GM19035 (cell line): ENCODE results near the gene SEMA4B.

Source experiments
- ATAC-seq: cut with Tn5 transposase; IDR thresholded peaks from one replicate; pipeline ENCODE4 v1.9.1; 2021; ENCODE audit not compliant: unreplicated experiment

The SEMA4B gene

DNA sequence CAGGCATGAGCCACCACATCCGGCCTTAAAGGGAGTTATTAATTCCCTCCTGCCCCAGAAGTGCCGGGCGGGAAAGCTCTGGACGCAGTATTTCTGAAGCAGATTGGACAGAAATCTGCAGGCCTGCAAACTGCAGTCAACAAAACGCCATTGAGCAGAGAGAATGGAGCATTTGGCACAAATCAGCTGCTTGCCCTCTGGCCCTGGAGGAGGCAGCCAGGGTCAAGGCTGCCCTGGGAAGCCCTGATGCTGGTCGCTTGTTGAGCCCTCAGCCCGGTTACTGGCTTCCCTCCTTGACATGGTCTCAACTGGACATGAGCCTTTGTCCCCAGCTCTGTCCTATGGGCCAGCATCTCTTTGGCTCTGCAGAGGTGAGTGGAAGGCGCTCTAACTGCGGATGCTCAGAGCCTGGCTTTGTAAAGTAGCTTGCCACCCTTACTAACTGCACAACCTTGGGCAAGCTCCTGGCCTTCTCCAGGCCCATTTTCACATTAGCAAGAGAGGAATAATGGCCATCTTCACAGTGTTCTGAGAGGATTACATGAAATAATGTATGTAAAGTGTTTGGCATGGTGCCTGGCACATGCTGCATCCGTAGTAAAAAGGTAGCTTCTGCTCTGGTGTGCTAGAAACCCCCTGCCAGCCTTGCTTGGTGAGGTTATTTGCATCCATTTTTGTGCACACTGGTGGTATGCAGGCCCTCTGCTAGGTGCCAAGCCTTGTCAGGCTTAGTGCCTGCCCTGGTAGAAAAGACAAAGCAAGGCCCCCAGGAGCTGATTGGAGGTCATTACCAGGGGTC is 4.1 kb downstream of the SEMA4B start:
- ATAC-seq: no peak

DNA sequence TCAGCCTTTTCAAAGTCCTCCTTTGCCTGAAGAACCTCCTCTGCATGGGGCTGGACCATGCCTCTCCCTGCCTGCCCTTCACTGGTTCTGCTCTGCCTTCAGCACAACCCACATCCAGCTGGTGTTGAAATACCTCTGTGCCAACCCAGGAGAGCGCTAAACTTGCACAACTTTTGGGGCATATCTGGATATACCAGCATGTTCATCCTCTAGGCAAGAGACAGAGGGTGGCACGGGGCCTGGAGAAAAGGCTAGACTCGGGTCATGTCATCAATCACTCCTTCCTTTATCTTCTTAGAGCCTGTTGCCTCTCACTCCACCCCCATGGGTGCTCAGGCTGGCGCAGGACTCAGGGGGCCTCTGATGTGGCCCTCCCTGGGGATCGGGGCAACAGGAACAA is 4.8 kb downstream of the SEMA4B start:
- ATAC-seq: no peak

DNA sequence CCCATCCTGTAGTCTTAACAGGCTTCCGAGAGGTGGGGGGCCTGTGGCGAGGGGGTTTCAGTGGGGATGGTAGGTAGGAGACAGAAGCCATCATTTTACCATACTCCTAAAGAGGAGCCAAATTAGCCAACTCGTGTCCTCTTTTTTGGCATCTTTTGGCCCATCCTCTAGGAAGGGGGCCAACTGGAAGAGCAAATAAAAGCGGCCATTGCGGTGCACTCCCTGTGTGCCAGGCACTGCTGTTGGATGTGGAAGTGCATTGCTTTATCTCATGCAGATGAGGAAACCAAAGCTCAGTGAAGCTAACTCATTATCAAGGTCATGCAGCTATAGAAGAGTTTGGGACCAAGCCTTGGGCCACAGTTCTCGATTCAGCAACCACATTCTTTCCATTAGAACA is 6.1 kb downstream of the SEMA4B start:
- no peak for ATAC-seq

DNA sequence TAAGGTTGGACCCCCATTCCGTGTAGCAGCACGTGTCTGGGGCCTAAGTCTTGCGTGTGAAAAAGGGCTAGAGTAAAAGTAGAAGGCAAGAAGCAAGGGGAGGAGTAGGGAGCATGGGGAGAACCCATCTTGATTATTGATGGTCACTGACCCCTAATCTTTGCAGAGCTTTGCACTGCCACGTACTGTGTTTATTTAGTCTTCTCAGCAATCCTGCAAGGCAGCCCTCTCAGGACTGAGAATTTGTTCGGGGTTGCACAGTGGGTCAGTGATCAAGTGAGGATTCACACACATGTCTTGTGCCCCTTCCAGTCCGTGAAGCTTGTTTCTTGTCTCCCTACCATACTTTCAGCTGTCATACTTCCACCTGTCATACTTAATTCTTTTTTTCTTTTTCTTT is 7.2 kb downstream of the SEMA4B start:
- no peak for ATAC-seq

DNA sequence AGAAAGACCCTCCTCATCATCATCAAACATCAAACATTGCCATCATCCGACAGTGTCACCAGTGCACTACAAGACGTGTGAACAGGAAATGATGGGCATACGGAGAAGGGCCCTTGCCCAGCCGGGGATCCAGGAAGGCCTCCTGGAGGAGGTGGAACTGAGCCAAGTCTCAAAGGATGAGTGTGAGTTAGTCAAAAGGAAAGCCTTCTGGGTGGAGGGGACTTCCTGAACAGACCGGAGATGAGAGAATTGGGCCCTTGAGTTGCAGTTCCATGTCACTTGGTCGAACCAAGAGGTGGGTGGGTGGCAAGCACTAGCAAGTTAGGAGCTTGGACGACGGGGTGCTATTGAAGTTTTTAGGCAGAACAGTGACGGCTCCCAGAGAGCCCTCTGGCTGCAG is 8.5 kb downstream of the SEMA4B start:
- ATAC-seq: peak; percentile 40

DNA sequence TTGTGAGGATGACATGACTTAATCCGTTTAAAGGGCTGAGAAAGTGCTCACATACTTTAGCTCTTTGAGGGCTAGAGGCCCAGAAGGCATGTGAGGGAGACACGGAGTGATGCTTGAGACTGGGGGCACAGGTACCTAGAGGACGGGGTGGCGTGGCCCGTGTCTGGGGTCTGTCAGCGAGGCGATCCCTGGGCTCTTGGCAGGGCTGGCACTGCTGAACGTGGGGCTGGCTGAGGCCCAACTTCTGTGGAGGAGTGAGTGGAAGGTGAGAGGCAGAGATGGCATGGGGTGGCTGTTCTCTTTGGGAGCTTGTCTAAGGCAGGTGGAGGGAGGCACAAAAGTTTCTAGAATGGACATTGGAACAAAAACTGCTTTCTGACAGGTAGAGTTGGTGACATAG is 9.5 kb downstream of the SEMA4B start:
- ATAC-seq: no peak

DNA sequence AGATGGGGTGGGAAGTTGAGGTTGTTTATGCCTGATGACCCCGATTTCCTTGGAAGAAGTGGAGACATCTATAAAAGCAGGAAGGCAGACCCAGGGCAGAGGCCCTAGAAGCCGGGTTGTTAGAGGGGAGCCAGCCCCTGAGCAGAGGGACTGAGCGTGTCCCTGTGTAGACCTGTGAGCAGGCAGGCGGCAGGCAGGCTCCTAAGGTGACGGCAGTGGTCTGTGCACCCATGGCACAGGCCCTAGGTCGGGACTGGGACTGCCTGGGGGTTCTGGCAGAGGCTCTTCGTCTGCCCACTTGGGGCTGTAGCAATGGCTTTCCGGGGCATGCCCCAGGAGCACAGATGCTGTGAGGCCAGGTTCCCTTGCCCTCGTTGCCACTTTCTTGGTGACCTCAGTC is 9.9 kb downstream of the SEMA4B start:
- ATAC-seq: no peak

DNA sequence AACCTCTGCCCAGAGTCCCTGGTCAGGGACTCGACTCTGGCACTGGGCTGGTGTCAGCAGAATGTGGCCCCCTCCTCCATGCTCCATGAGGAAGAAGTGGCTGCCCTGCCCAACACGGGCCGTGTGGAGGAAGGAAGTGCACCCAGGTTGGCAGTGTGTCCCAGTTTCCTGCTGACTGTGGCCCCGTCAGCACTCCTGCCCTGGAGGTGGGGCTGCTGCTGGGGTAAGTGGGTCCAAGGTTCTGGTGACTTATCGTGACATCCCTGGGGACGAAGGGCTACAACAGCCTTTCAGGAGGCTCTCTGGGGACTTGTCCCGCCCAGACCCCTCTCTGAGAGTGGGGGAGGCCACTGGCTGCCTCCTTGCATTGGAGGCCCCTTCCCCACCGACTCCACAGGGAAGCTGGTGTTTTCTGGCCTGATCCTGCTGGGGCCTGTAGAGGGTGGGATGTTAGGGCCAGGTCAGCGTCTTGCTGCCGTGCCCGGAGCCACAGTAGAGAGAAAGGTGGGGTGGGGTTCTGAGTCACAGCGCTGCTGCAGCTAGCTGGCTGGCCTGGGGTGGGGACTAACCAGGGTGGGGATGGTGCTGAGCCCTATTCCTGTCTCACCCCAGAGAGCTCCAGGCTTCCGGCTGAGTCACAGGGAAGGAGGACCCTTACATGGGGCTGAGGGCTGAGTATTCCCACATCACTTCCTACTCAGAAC is 10.5 kb downstream of the SEMA4B start:
- no peak for ATAC-seq

DNA sequence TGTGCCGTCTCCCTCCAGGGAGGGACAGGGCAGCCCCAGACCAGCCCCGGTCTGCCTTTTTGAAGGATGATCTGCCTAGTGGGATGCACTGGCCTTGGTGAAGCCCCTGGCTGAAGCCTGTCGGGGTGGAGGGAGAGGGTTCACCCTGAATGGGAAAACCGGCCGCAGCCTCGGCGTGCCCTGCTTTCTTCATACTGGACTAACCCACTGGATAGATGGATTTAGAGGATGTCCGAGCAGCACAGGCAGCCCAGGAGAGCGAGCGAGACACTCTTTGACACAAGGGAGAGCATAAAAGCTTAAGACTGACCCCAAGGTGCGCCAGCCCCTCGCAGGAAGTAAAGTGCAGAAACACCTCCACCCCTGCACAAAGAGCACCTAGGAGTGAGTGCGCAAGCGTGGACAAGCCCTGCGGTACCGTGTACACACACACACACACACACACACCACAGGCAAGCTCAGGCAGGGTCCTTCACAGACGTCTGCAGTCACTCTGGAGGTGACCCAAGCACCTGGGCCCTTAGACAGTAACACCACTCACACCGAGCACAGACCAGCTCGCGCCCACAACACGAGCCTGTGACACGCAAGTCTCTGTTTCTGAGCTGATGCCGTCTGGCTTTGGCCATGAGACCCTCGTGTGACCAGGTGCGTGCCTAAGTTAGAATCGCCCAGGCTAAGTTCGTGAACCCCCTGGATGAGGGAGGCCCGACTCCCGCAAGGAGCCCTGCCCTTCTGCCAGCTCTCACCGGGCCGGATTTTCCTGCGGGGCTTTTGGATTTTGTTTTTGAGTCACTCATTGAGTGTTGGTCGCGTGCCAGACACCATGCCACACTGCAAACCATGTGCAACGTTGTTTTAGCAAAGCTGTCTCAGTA is 11.3 kb downstream of the SEMA4B start:
- no peak for ATAC-seq

DNA sequence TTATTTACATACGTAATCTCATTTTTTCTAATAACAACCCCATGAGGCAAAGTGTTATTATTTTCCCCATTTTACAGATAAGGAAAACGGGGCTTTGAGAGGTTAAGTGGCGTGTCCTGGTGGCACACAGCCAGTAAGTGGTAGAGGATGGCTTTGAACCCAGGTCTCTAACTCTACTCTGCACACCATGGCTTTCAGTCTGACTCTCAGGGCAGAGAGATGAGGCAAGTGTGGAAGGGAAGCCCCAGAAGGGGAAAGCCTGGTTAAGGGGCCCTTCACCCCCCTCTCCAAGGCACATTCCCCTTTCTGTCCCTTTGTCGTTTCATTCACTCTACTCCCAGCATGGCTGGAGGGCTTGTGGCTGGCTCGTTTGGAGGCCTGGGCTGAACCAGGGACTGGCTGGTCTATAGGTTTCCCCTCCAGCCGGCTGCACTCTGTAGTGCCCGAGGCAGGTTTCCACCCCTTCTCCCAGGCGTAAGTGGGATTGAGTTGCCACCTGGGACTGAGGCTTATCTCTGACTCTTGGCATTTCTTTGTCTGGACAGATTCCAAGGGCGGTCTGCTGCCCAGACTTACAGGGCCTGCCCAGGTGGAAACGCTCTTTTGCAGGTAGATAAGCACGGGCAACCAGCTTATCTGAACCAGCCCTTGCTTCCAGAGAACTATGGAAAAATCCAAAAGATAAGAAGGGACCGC is 12.1 kb downstream of the SEMA4B start:
- no peak for ATAC-seq

DNA sequence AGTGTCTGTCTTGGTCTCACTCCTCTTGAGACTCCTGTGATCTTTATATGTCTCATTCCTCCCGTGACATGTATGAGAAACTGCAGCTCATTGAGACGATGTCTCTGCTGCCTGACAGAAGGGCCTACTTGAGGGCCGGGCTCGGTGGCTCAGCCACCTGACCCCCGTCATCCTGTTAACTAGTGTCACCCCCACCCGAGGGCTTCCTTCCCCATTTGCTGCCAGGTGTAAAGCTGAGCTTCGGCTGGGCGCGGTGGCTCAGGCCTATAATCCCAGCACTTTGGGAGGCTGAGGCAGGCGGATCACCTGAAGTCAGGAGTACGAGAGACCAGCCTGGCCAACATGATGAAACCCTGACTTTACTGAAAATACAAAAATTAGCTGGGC is 12.7 kb downstream of the SEMA4B start:
- ATAC-seq: no peak

DNA sequence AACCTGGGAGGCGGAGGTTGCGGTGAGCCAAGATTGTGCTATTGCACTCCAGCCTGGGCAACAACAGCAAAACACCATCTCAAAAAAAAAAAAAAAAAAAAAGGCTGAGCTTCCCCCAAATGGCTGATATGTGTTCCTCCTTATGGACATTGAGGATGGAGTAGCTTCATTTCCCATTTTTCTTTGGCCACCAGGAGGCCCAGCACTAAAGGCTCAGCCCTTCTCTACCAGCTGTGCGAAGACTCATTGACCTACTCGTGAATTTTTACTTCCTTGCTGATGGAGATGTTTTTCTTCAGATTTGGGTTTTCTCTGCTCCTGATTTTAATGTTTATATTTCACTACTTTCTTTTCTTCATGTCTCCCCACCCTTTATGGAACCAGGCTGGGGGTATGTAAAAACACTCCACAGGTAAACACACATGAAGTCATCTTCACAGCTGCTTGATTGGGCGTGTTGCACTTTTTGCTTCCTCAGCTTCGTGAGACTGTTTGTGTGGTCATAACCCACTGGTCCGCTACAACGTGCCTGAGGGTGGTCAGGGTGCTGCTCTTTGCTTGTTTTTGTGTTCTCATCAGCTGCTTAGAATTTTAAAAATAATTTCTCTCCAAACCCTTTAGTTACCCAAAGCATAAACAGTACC is 13.5 kb downstream of the SEMA4B start:
- no peak for ATAC-seq

DNA sequence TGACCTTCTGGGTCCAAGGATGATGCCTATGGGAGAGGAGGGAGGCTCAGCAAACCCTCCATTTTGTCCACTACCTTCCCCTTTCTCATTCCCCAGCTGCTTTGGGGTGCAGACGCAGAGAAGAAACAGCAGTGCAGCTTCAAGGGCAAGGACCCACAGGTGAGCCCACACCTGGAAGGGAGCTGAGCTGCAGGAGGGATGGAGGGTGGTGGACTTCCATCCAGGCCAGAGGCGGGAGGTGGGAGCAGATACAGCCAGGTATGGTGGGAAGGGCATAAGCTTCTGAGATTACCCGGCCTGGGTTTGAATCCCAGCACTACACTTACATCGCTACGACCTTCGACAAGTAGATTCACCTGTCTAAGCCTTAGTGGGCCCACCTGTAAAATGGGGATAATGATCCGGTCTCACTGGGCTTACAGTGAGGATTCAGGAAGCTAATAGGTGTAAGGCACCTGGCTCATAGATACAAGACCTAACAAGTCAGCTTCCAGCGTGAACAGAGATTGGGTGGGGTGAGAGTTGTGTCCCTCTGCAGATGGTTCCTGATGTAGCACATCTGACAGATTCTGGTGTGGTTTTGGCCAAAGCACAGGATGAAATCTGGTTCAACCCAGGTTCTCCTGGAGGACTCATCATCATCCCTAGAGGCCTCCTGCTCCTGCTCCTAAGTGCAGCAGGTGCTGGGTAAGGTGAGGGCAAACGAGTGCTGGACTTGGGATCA is 16.7 kb downstream of the SEMA4B start:
- no peak for ATAC-seq

DNA sequence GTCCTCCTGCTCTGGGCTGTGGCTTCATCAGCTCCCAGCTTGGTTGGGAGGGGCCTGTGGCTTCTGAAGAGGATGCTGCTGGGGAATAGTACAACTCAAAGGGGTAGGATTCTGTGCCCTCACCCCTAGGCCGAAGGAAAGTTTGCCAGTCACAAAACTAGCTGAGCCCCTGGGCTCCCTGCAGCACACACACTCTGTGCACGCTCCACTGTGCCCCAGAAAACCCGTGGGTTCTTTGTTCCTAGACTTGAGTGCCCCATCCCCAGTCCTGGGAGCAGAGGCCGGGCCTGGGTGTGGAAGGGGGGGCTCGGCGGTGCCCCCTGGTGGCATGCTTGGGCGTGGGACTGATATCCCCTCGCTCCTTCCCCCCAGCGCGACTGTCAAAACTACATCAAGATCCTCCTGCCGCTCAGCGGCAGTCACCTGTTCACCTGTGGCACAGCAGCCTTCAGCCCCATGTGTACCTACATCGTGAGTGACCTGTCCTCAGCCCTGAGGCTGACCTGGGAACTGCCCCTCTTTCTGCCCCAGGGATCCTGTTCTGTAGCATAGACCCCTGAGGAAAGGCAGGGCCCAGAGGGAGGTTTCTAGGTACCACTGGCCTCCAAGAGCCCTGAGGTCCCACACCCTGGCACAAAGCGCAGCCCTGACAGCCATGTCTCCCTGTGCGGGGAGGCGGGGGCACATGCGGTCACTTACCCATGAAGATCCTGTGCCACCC is 18.5 kb downstream of the SEMA4B start:
- ATAC-seq: no peak

DNA sequence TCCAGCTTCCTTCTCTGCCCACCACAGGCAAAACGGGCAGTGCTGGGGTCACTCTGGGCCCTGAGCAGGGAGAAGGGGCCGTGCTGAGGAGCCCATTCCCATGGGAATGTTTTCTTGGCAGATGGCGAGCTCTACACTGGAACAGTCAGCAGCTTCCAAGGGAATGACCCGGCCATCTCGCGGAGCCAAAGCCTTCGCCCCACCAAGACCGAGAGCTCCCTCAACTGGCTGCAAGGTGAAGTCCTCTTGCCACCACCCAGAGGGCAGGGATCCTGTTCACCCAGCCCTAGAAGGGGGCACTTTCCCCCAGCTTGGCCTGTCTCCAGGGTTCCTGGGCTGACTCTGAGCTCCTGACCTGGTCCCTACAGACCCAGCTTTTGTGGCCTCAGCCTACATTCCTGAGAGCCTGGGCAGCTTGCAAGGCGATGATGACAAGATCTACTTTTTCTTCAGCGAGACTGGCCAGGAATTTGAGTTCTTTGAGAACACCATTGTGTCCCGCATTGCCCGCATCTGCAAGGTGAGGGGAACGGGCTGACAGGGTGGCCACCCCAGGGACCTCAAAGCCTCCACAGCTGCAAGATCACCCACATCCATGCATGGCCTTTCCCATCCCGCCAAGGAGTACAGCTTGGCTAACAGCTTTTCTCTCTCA is 20.2 kb downstream of the SEMA4B start:
- ATAC-seq: no peak

DNA sequence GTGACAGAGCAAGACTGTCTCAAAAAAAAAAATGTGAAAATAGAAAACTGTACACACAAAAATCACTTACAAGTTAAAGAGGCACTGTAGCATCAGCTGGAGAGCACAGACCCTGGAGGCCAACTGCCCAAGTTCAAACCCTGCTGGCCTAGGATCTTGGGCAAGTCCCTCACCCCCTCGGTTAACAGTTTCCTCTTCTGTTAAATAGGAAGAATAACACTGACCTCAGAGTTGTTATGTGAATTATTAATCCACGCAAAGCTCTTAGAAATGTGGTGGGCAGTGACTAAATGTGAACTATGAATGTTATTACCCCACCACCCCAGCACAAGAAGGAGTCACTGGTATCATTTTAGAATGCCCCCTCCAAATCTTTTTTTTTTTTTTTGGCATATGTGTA is 21.4 kb downstream of the SEMA4B start:
- ATAC-seq: no peak

DNA sequence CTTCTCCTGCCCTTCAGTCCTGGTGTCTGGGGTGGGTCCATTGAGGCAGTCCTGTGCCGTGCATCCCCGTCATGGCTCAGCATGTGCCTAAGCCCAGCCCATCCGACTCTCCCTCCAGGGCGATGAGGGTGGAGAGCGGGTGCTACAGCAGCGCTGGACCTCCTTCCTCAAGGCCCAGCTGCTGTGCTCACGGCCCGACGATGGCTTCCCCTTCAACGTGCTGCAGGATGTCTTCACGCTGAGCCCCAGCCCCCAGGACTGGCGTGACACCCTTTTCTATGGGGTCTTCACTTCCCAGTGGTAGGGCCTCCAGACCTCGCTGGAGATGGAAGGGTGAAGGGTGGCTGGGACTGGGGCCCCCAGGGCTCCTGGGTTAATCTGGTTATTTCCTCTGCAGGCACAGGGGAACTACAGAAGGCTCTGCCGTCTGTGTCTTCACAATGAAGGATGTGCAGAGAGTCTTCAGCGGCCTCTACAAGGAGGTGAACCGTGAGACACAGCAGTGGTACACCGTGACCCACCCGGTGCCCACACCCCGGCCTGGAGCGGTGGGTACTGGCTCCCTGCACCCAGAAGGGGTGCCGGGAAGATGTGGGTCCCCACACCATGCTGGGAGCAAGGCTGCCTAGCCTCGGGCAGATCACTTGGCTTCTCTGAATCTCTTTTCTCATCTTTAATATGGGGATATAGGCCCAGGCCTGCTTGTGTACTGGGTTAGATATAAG is 22.5 kb downstream of the SEMA4B start:
- no peak for ATAC-seq

DNA sequence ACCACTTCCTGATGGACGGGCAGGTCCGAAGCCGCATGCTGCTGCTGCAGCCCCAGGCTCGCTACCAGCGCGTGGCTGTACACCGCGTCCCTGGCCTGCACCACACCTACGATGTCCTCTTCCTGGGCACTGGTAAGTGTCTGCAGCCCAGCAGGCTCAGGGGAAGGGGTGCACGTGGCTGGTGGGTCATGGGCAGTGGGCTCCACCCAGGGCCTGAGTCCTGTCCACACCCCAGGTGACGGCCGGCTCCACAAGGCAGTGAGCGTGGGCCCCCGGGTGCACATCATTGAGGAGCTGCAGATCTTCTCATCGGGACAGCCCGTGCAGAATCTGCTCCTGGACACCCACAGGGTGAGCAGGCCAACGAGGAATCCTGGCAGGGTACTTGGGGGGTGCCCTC is 23.9 kb downstream of the SEMA4B start:
- ATAC-seq: no peak
